H1 (cell line): ENCODE measurements around the gene LPAR3.

Source experiments
- ATF2 ChIP-seq: IDR thresholded peaks from 2 replicates; pipeline ENCODE4 v1.6.1; 2012; ENCODE audit warnings: low read length, inconsistent platforms
- CTCF ChIP-seq, 3 experiments: IDR thresholded peaks; 1 replicate in 2 of 3; 2 replicates in 1 of 3; pipeline versions ENCODE4 v1.5.1 to v1.6.1; 2011; ENCODE audit warnings: low read length in 3 of 3, mild to moderate bottlenecking in 3 of 3, inconsistent platforms in 2 of 3, low read depth in 1 of 3, moderate library complexity in 1 of 3; ENCODE audit not compliant: insufficient read depth in 1 of 3; ENCODE audit errors: control extremely low read depth in 1 of 3
- POLR2AphosphoS5 ChIP-seq: IDR thresholded peaks from 2 replicates; pipeline ENCODE4 v1.6.1; 2011; ENCODE audit warnings: low read depth, low read length

- no peak for TF ChIP-seq POLR2AphosphoS5
- TF ChIP-seq ATF2, result no peak
- no peak for TF ChIP-seq CTCF (IDR thresholded peaks at IDR 0.05; ENCODE audit: control extremely low read depth in 1 of 3, insufficient read depth in 1 of 3, low read depth in 1 of 3, low read length in 3 of 3)
Measured at GRCh38 chr1:84827555-84827954, 65.5 kb downstream of the LPAR3 start.
